Gastroesophageal sphincter (tissue), 4 donors: Measurements from ENCODE around the gene PLXDC2. TPM values are rescaled to one million over a fixed set of nuclear protein-coding genes. Genes with fewer than 3 reads are reported as not detected.

ENCODE experiments used
- ATAC-seq: fragments of 150-250 bp; one replicate; pipeline ENCODE4 v1.9.1; 2016; ENCODE audit warnings: mild to moderate bottlenecking, moderate library complexity
- H3K27ac ChIP-seq, 4 donors: fragments of 200-600 bp; sonication (generic) in 3 of 4; 1 replicate in 3 of 4; 2 replicates in 1 of 4; pipeline ENCODE4 v1.5.1; 2016 to 2019
- H3K27me3 ChIP-seq: fragments of 200-600 bp; sonication (generic); one replicate; pipeline ENCODE4 v1.5.1; 2019
- H3K36me3 ChIP-seq, 2 donors: fragments of 200-600 bp; sonication (generic); one replicate each; pipeline ENCODE4 v1.5.1; 2019; ENCODE audit warnings: control low read depth in 1 of 2
- H3K4me1 ChIP-seq, 3 donors: fragments of 200-600 bp; sonication (generic); 1 replicate in 2 of 3; 2 replicates in 1 of 3; pipeline ENCODE4 v1.5.1; 2016 to 2019; ENCODE audit warnings: control low read depth in 2 of 3
- H3K4me3 ChIP-seq, 2 donors: fragments of 200-600 bp; sonication (generic); one replicate each; pipeline ENCODE4 v1.5.1; 2019; ENCODE audit warnings: mild to moderate bottlenecking in 1 of 2, moderate library complexity in 1 of 2
- H3K9me3 ChIP-seq, 3 donors: fragments of 200-600 bp; sonication (generic); one replicate each; pipeline ENCODE4 v1.5.1; 2017 to 2019; ENCODE audit warnings: control low read depth in 2 of 3
- CTCF ChIP-seq, 4 experiments: fragments of 200-600 bp in 2 of 4; fragments of 450-650 bp in 2 of 4; sonication (generic) in 1 of 4; IDR thresholded peaks; one replicate each; pipeline ENCODE4 v1.5.1; 2017 to 2019; ENCODE audit warnings: antibody characterized with exemption in 4 of 4, mild to moderate bottlenecking in 2 of 4, moderate library complexity in 2 of 4
- EP300 ChIP-seq: sonication (generic); formaldehyde crosslinking; IDR thresholded peaks from one replicate; pipeline ENCODE4 v1.6.1; 2017; ENCODE audit warnings: antibody characterized with exemption, mild to moderate bottlenecking
- POLR2A ChIP-seq, 2 donors: fragments of 450-650 bp; IDR thresholded peaks; one replicate each; pipeline ENCODE4 v1.6.1; 2017; ENCODE audit warnings: antibody characterized with exemption in 2 of 2, mild to moderate bottlenecking in 2 of 2, moderate library complexity in 1 of 2
- POLR2AphosphoS5 ChIP-seq: sonication (generic); formaldehyde crosslinking; IDR thresholded peaks from one replicate; pipeline ENCODE4 v1.6.1; 2017; ENCODE audit warnings: antibody characterized with exemption
- WGBS, 2 donors: methylation state at CpG; one replicate each; pipeline ENCODE4 v1.1.5; 2018; ENCODE audit warnings: low coverage in 1 of 2; 5-methylcytosine and 5-hydroxymethylcytosine counted together
- total RNA-seq, 4 donors: library from RNA; depleted of rRNA; stranded (reverse); fragments of >200 nt; gene quantifications; one replicate each; pipeline ENCODE4 v1.1.0, GENCODE V29; 2016

The PLXDC2 gene
- total RNA-seq, 4 donors from 2014 or later = 32.3 to 65.5 (median 50.5) TPM

- no peak overlapping the region for H3K27ac ChIP-seq
- no peaks in the 10 kb centered on the region for H3K9me3 ChIP-seq
- no peaks in the 10 kb centered on the region for H3K36me3 ChIP-seq
- WGBS, 2 donors = 75% methylated on average over 2 of the region's 2 CpGs; no CpG with 5 or more reads in 1 of the 2 donors
- no peak for ATAC-seq
- H3K4me3 ChIP-seq = no peak overlapping the region
- H3K4me1 ChIP-seq = no peaks in the 10 kb centered on the region
- TF ChIP-seq CTCF (IDR thresholded peaks at IDR 0.05) = no peak
- no peak for TF ChIP-seq POLR2A (IDR thresholded peaks at IDR 0.05)
- no peaks in the 10 kb centered on the region for H3K27me3 ChIP-seq
Observed at GRCh38 chr10:20147684-20148083, 331.5 kb downstream of the PLXDC2 start.

GRCh38 chr10:20156511-20156910 lies 340.3 kb downstream of the PLXDC2 start:
- 88 to 100% methylated on average over 2 of the region's 2 CpGs for WGBS, 2 donors
- TF ChIP-seq EP300 (no peak), POLR2AphosphoS5 (no peak), POLR2A (IDR thresholded peaks at IDR 0.05) (no peak), CTCF (IDR thresholded peaks at IDR 0.05) (no peak)

GRCh38 chr10:20157314-20157713 lies 341.1 kb downstream of the PLXDC2 start:
- Histone ChIP-seq H3K9me3 (no peaks in the 10 kb centered on the region), H3K4me3 (no peak overlapping the region), H3K27ac (no peak overlapping the region), H3K36me3 (no peaks in the 10 kb centered on the region), H3K4me1 (no peaks in the 10 kb centered on the region), H3K27me3 (no peaks in the 10 kb centered on the region)
- TF ChIP-seq CTCF (IDR thresholded peaks at IDR 0.05) (no peak), POLR2AphosphoS5 (no peak), POLR2A (IDR thresholded peaks at IDR 0.05) (no peak), EP300 (no peak)
- ATAC-seq = no peak
- WGBS, 2 donors = 83% methylated on average over 1 of the region's 1 CpG; no CpG with 5 or more reads in 1 of the 2 donors

More at GRCh38 chr10:20156511-20156910, 340.3 kb downstream of the PLXDC2 start:
- H3K36me3 ChIP-seq = no peaks in the 10 kb centered on the region
- H3K27ac ChIP-seq = no peak overlapping the region
- no peak for ATAC-seq
- no peaks in the 10 kb centered on the region for H3K9me3 ChIP-seq
- no peak overlapping the region for H3K4me3 ChIP-seq
- no peaks in the 10 kb centered on the region for H3K27me3 ChIP-seq
- H3K4me1 ChIP-seq = no peaks in the 10 kb centered on the region

- no peak for ATAC-seq
- Histone ChIP-seq H3K4me1 (no peaks in the 10 kb centered on the region), H3K27ac (no peak overlapping the region), H3K9me3 (no peaks in the 10 kb centered on the region), H3K4me3 (no peak overlapping the region), H3K36me3 (no peaks in the 10 kb centered on the region), H3K27me3 (no peaks in the 10 kb centered on the region)
- WGBS, 2 donors = 85 to 91% methylated on average over 4 of the region's 4 CpGs
- TF ChIP-seq CTCF (IDR thresholded peaks at IDR 0.05) (no peak), POLR2AphosphoS5 (no peak), EP300 (no peak), POLR2A (IDR thresholded peaks at IDR 0.05) (no peak)
Observed at GRCh38 chr10:20158086-20158485, 341.9 kb downstream of the PLXDC2 start.

GRCh38 chr10:20162123-20162522 lies 345.9 kb downstream of the PLXDC2 start:
- no peak for TF ChIP-seq POLR2A (IDR thresholded peaks at IDR 0.05)
- TF ChIP-seq CTCF (IDR thresholded peaks at IDR 0.05) = no peak
- TF ChIP-seq EP300 = no peak
- TF ChIP-seq POLR2AphosphoS5 = no peak
- Histone ChIP-seq H3K4me1 (no peaks in the 10 kb centered on the region), H3K9me3 (no peaks in the 10 kb centered on the region), H3K36me3 (peaks cover 0 to 9% of the 10 kb centered on the region in 2 donors), H3K4me3 (no peak overlapping the region), H3K27me3 (no peaks in the 10 kb centered on the region), H3K27ac (no peak overlapping the region)
- ATAC-seq = no peak
